NCI-H2227 treated with DMSO at 0.1 percent for 48 hours (cell line): ENCODE measurements around the gene MYO9A.

Experiments
- DNase-seq: peaks from one replicate; lab custom pipeline; 2025; lab: John Stamatoyannopoulos, UW

Gene MYO9A, protein sequence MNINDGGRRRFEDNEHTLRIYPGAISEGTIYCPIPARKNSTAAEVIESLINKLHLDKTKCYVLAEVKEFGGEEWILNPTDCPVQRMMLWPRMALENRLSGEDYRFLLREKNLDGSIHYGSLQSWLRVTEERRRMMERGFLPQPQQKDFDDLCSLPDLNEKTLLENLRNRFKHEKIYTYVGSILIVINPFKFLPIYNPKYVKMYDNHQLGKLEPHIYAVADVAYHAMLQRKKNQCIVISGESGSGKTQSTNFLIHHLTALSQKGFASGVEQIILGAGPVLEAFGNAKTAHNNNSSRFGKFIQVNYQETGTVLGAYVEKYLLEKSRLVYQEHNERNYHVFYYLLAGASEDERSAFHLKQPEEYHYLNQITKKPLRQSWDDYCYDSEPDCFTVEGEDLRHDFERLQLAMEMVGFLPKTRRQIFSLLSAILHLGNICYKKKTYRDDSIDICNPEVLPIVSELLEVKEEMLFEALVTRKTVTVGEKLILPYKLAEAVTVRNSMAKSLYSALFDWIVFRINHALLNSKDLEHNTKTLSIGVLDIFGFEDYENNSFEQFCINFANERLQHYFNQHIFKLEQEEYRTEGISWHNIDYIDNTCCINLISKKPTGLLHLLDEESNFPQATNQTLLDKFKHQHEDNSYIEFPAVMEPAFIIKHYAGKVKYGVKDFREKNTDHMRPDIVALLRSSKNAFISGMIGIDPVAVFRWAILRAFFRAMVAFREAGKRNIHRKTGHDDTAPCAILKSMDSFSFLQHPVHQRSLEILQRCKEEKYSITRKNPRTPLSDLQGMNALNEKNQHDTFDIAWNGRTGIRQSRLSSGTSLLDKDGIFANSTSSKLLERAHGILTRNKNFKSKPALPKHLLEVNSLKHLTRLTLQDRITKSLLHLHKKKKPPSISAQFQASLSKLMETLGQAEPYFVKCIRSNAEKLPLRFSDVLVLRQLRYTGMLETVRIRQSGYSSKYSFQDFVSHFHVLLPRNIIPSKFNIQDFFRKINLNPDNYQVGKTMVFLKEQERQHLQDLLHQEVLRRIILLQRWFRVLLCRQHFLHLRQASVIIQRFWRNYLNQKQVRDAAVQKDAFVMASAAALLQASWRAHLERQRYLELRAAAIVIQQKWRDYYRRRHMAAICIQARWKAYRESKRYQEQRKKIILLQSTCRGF (N-terminal part only)

DNA sequence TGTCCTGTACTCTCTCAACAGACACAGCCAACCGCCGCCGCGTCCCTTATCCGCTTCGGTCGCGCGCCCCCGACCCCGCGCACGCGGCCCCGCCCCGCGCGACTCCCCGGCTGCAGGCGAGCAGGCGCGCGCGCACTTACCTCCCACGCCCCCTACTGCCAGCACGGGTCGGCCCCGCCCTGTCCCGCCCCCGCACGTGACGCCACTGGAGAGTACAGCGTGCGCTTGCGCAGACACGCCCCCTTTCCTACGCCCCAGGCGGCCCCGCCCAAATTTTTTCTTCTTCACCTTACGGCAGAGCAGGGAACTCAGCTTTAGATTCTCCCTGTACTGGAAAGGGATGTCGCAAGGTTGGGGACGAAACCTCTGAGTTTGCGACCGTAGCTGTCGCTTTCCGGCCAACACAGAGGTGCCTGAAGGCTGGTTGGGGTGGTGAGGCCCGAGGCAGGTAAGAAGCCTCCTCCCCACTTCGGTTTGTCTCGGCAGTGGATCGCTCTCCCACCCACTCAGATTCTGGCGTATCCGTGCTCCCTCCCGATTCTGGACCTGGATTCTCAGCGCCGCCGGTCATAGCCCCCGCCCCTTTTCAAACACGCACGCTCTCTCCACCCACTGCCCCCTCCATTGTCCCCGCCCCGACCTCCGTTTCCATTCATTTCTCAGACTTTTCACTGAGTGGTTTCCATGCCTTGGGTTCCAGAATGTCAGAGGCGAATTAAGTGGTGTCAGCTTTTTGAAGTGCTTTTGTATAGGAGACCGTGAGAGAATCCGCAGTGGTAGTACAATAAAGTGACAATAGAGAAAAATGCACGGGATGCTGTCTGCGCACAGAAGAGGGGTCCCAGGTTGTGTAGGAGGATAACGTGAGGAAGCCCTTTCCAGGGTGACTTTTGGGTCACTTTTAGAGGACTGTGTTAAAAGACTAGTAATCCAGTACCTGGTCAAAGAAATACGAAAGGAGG is at the start of gene MYO9A, which contains the start of gene SENP8:
MYO9A (minus strand) TSS at position 134 of the 962 bp plus-strand sequence. CDS start 71,587 bp downstream, outside the sequence.
SENP8 (plus strand) TSS at position 387 of the 962 bp plus-strand sequence. CDS start 21,221 bp downstream, outside the sequence.
- DNase-seq, result peak; percentile 94

DNA sequence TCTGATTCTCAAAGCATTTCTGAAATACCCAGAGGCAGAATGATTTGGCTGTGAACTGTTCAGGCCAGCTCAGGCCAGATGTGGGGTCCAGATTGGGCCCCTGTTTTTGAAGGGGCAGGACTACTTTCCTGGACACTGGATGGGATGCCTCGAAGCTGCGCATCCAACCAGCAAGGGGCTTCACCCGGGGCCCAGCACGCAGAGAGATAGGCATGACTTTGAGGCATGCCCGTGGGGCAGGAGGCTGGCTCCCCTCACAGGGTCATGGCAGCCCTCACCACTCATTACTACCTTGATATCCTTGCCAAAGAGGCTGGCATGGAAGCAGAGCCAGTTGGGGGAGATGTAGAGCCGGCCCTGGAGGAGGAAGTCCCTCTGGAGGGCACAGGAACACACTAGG is 49.5 kb upstream of the MYO9A start:
- DNase-seq, result no peak

DNA sequence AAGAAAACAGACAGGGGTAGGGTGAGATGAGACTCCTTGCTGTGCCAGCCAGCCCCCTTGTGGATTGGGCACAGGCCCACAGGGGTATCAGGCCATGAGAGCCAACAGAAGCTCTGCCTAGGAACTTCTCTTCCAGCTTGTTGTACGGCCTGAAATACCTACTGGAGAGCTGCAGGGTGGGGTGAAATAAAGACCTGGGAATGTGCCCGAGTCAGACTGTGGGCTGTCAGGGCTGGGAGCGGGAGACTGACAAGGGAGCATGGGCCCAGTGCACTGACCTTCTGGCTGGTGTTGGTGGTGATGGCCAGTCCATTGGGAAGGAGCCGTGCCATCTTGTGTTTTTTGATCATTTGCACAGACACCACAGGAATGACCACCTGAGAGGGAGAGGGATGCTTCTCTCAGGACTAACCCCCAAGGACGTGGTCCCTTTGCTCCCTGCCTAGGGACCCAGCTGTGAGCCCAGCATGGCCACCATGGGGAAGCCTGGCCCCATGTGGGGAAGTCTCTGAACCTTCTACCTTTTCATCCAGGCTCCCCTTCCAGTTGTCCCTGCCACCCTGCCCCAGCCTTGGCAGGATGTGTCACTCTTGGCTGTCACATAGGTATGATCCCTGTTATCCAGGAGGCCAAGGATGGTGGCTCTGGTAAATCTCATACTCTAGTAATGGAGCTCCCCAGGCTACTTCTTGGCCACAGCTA is 48.9 kb upstream of the MYO9A start:
- DNase-seq, result no peak

DNA sequence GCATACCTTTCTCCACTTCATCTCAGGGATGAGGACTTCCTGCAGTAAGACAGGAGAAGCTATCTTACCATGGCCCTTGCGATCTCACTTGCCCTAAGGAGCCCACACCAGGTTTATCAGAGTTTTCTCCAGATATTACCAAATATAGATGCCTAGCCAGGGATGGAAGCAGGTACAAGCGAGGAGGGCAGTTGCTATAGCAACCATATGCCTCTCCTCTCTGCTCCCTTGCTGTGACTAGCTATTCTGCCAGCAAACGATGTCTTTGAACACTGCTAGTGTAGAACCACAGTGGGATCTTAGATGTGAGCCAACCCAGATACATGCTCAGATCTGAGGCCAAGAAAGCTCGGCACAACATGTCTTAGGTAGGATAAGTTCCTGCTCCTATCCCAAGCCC is 45.8 kb upstream of the MYO9A start:
- DNase-seq, result no peak

DNA sequence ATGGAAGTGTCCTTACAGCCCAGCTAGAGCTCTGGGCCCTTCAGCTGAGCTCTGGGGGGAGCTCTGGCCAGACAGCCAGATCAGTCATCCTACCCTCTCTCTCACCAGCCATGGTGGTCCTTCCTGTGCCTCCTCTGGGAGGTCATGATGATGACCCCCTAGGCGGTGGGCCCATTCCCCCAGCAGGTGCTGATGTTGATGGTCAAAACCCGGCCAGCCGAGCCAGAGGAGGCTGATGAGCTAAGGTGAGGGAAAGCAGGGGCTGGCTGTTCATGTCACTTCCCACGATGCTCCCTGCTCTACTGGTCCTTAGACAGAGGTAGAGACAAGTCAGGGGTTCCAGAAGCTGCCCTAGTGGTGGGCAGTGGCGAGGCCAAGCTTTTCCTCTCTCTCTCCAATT is 44.6 kb upstream of the MYO9A start:
- DNase-seq, result no peak

DNA sequence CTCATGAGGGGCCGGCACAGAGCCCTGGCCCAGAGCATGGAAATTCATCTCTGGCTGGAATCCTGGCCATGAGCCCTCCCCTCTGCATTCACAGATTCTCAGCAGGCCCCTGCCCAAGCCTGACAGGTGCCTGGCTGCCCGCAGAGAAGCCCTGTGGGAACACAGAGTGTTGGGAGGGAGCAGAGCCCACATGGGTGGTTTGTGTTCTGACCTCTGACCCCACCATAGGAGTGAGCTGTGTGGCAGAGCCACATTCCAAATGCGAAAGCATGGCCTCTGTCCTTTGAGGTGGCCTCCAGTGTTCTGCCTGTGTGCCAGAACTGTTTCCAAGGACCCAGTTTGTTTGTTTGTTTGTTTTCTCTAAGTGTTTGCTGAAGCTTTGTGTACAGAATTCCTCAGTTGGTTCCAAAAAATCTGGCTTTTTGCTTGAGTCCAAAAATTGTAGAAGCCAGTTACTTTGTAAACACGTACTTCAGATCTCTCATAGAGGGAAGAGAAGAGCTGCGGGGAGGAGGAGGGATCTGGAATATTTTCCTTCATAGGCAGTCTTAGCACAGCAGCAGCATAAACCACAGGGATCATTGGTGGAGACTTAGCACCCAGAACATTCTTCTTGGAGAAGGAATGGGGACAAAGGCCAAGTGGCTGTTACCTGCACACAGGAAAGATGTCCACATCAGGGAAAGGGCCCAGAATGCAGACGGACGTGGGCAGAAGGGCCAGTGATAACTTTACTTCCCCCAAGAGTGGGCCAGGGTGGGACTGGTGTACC is 43.6 kb upstream of the MYO9A start:
- DNase-seq, result no peak

DNA sequence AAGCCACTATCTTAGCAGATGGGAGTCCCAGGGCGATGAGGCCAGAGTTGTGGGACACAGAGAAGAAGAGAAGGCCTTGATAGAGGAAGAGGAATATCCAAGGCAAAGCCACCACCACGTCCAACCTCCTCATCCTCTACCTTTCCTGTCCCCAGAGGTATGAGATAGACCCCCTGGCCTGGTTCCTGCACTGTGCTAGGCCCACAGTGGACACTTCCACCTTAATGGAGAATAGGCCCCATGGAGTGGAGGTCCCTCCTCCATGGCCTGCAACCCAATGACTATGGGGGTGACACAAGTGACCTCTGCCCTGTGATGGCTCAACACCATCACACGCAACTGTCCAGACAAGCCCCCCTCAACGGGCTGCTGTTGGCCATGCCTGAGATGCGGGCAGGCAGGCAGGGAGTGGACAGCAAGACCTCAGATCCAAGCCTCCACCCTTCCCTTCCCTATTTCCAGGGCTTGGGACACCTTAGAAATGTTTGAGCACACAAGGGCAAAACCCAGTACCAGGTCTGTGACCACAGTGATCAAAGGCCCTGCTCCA is 42.8 kb upstream of the MYO9A start:
- DNase-seq, result no peak

DNA sequence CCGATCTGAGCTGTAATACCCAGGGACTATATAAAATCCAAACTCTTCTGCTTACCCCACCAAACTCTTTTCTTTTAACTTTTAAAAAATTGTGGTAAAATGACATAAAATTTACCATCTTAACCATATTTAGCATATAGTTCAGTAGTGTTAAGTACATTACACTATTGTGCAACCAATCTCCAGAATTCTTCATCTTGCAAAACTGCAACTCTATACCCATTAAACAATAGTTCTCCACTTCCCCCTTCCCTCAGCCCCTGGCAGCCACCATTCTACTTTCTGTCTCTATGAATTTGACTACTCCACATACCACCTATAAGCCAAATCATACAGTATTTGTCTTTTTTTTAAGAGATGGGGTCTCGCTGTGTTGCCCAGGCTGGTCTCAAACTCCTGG is 39.0 kb upstream of the MYO9A start:
- no peak for DNase-seq

DNA sequence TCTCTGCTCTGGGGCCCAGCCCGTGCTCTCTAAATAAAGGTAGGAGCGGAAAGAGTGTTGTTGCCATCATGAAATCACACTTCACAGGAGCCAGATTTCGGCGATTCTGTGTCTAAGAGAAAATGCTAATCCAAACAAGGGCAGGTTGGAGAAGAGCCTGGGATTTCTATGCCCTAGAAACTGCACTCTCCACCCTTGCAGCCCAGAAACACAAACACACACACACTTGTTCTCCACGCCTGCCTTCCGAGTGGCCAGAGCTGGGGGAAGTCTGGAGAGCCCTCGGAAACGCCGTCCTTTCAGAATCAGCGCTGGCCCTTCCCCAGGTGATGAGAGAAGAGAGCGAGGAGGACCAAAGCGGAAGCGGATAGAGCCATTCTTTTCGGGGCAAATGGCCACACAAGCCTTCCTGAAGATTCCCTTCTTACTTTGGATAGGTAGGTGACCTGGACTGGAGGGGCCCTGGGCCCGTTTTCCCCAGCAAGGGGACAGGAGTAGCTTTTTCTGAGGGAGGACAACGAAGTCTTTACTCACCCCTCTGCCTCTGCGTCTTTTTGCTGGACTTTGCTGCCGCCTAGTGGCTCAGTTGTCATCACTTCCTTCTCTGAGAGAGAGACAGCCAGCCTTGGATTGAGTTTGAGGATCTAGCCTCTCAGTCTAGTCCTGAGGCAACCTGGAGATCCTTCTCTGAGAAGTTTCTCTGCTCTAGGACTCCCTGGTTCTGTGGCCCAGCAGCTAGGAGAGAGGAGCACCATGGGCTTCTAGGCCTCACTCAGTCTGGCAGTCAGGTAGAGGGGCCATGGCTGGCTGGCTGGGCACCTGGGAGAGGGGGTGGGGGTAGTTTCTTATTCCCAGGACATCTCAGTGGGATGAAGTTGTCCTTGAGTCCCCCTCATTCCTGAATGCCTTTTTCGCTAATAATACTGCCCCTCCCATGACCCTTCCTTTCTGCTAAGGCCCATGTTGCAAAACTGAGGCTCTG is 38.0 kb upstream of the MYO9A start:
- peak; percentile 76 for DNase-seq

DNA sequence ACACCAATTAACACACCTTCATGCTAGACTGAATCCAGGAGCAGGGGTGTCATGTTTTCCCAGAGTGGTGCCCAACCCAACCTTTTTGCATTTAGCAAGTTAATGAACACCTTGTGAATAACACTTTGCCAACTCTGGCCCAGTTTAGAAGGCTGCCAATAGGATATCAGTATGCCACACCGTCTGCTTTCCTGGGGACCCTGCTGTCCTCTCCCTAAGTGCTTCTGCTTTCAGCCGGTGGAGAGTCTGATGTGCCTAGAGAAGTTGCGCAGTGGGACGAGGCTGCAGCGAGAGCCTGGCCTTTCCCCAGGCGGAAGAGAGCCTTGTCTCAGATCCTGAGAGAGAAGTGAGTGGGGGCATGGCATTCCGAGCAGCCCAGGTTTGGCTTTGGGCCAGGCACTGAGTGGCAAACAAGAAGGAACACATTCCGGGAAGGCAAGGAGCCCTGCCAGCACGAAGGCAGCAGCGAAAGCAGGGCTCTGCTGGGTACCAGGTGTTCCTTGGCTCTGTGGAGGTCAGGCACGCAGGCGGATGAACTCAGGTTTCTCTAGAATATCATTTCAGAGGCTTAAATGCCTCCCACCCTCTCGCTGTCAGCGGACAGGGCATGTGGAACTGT is 37.2 kb upstream of the MYO9A start:
- peak; percentile 37 for DNase-seq

DNA sequence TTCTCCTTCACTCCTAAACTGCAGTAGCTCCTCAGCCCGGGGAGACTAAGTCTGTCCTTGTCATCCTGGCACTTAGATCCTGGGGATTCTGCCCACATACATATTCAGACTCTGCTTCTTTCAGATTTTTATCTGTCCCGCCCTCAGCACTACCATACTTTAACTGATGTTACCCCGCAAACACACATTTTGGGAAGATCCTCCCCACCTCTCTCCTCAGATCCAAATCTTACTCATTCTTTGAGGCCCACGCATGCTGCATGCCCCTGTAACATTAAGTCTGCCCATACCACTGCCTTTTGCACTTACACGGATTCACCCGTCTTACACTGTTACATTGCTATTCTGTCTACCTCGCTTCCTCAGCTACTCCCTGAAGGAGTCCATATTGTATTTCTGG is 36.4 kb upstream of the MYO9A start:
- no peak for DNase-seq

DNA sequence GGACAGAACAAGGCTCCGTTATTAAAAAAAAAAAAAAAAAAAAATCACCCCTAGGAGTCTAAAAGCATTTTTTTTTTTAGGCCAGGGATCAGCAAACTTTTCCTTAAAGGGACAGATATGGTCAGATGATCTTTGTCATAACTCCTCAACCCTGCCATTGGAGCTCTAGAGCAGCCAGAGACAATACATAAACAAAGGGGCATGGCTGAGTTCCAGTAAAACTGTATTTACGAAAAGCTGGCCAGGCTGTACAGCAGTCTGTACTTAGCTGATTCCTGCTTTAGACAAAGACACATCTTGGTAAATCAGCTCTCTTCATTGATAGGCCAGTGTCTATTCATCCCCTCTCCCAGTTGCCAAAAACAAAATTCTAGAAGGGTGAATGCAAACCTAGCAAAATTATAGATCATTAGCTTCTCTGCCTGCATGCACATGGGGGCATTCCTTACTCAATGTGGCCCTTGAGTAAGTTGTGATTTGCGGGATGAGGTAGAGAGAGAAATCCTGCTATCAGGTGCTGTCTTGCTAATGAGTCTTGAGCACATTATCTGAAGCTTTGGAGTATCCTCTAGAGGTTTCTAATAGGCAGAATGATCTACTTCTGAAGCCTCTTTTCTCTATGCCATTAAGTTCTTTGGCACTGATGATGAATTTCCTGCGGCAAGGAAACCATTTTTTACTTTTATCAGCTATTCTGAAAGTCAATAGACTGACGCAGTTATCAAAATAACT is 35.5 kb upstream of the MYO9A start:
- DNase-seq, result no peak

DNA sequence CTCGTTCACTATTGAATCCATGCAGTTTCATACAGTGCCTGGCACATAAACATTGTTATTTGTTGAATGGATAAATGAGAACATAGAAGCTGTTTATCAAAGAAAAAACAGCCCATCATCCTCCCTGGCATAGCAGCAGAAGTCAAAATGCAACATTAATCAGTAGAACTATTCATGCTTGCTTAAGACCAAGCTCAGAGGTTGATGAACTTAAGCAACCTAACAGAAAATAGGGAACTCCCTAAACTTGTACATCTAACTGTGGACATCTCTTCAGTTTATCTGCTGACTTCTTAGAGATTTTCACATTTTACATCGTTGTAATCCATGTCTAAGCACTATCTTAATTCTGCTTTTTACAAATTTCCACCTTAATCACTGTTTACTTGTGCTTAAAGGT is 29.5 kb upstream of the MYO9A start:
- no peak for DNase-seq

DNA sequence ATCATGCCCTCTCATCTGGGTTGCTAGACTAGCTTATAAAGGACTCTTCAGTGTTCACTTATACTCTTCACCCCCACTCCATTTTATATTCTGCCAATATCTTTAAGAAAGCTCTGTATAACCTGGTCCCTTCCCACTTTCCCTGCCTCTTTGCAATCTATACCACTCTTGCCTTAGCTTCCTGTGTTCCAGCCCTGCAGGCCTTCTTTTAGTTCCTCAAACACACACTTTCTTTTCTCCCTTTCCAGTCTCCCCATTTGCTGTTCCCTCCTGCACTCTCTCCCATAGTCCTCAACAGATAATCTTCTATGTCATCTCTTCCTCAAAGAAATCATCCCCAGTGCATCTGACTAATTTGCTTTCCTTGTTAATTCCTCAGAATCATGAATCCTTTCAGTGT is 29.0 kb upstream of the MYO9A start:
- no peak for DNase-seq

DNA sequence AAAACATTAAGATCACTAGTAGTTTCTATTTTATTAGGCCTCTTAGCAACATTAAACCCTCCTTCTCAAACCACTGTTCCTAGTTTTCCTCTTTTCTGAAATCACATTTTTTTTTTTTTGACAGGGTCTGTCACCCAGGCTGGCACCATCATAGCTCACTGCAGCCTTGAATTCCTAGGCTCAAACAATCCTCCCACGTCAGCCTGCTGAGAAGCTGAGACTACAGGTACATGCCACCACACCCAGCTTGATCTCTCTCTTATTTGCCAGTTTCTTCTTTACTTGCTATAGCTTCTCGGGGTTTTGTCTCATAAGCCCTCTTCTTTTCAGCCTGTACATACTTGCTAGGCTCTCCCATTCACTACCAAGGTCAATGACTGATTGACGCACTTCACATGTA is 28.3 kb upstream of the MYO9A start:
- DNase-seq, result no peak

DNA sequence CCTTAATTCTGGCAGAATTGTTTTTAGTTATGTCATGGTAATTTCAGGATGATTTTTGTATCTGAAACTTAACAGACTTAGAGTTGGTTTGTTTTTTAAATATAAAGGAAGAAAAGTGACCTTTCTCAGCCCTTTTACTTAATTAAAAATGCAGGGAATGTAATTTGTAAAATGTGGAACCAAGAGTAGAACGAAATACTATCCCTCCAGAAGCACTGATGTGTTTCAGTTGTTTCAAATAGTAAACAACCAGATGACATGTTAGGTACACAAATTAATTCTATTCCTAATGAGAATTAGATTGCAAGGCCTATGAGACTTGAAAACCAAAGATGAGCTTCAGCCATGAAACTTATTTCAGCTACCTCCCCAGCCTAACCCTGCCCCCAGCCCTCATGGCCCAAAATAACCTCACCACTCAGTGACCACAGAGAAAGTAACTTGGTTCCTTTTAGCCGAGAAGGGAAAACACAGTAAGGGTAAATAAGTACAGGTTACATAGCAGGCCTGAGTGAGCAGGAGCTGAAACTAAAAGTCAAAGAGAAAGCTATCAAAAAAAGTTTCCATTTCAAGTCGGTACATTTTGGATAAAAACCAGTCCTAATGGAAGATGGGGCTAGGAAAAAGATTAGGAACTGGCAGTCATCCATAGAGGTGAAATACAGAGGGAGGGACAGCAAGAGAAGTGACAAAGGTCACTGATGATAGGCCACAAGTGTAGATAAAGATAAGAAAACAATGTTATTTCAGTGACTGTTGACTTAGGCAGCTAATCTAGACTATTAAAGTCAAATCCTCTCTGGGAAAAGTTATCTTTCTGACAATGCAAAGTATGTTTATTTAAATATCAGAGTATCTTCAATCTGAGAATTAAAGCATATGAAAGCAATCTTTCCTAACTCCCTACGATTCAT is 23.5 kb upstream of the MYO9A start:
- no peak for DNase-seq
